Measurements from ENCODE around the gene TMEM143.
"Not testable (repeated sequence)": the region's sequence is repeated elsewhere in the genome, so short reads cannot be mapped to it uniquely, and the experiment has no call there.

TMEM143 gene

GRCh38 chr19:48391100-48392005, 27.6 kb upstream of the TMEM143 start, which contains the start of gene KDELR1:
Gene KDELR1 (minus strand): TSS chr19:48391551. CDS start chr19:48391358, 193 bp downstream.
- no peak for DNase-seq (ENCODE audit: low read depth, low spot score)

GRCh38 chr19:48390188-48391099, 26.7 kb upstream of the TMEM143 start:
- no peak for DNase-seq (ENCODE audit: low read depth, low spot score)

- DNase-seq (ENCODE audit: low read depth, low spot score): no peak
Measured at GRCh38 chr19:48386981-48387380, 23.2 kb upstream of the TMEM143 start.

- no peak for DNase-seq (ENCODE audit: low read depth, low spot score)
Measured at GRCh38 chr19:48385461-48386087, 21.8 kb upstream of the TMEM143 start.

- DNase-seq (ENCODE audit: low read depth, low spot score): no peak
Measured at GRCh38 chr19:48382286-48382685, 18.5 kb upstream of the TMEM143 start.

GRCh38 chr19:48381178-48381950, 17.6 kb upstream of the TMEM143 start:
- DNase-seq (ENCODE audit: low read depth, low spot score): no peak

- no peak for DNase-seq (ENCODE audit: low read depth, low spot score)
Measured at GRCh38 chr19:48379058-48379457, 15.3 kb upstream of the TMEM143 start.

- no peak for DNase-seq (ENCODE audit: low read depth, low spot score)
Measured at GRCh38 chr19:48378194-48378570, 14.4 kb upstream of the TMEM143 start.

DNA sequence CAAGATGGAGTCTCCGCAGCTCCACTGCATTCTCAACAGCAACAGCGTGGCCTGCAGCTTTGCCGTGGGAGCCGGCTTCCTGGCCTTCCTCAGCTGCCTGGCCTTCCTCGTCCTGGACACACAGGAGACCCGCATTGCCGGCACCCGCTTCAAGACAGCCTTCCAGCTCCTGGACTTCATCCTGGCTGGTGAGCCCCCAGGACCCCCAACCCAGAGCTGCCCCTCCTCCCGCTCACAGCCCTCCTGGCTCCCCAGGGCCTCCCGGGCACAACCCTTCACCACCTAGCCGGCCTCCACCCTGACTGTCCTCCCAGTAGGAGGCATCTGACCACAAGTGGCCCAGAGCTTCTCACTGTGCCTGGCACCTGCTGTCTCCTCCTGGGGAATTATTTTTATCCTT, 9.8 kb upstream of the TMEM143 start:
- DNase-seq (ENCODE audit: low read depth, low spot score): no peak

GRCh38 chr19:48372904-48373303, 9.2 kb upstream of the TMEM143 start:
- DNase-seq (ENCODE audit: low read depth, low spot score): no peak

DNA sequence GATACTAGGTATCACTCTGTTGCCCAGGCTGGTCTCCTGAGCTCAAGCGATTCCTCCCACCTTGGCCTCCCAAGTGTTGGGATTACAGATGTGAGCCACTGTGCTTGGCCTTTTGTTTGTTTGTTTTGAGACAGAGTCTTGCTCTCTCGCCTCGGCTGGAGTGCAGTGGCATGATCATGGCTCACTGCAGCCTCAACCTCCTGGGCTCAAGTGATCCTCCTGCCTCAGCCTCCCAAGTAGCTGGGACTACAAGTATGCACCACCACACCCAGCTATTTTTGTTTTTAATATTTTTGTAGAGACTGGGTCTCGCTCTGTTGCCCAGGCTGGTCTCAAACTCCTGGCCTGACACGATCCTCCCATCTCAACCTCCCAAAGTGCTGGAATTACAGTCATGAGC, 8.0 kb upstream of the TMEM143 start:
- not testable (repeated sequence) for DNase-seq (ENCODE audit: low read depth, low spot score)

DNA sequence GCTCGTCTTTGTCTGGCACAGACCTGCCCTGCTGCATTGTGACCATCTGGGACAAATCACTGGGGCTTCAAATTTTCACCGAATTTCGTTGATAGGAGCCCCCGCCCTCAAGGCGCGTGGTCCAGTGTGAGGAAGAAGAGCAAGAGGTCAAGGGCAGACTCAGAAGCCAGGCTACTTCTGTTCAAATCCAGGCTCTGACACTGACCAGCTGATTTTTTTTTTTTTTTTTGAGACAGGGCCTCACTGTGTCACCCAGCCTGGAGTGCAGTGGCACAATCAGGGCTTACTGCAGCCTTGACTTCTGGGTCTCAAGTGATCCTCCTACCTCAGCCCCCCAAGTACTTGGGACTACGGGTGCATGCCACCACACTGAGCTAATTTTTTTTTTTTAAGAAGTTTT, 7.6 kb upstream of the TMEM143 start:
- no peak for DNase-seq (ENCODE audit: low read depth, low spot score)

GRCh38 chr19:48370955-48371354, 7.2 kb upstream of the TMEM143 start:
- DNase-seq (ENCODE audit: low read depth, low spot score): no peak

GRCh38 chr19:48368936-48369335, 5.2 kb upstream of the TMEM143 start:
- no peak for DNase-seq (ENCODE audit: low read depth, low spot score)

DNA sequence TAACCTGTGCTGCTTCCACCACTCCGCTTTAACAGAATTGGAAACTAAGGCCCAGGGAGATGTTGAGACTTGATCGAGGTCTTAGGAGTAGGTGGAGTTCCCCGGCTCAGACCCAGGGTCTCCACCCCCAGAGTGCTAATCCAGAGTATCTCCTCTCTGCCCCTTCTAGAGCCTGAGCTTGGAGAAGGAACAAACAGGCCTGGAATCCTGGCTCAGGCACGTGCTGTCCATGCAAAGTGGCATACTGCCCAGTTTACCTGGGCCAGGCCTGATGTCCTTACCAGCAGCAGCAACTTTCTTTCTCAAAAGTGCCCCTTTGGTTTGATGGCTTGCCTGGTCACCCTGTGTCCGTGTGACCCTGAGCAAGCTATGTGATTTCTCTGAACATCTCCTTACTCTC, 4.1 kb upstream of the TMEM143 start:
- no peak for DNase-seq (ENCODE audit: low read depth, low spot score)

DNA sequence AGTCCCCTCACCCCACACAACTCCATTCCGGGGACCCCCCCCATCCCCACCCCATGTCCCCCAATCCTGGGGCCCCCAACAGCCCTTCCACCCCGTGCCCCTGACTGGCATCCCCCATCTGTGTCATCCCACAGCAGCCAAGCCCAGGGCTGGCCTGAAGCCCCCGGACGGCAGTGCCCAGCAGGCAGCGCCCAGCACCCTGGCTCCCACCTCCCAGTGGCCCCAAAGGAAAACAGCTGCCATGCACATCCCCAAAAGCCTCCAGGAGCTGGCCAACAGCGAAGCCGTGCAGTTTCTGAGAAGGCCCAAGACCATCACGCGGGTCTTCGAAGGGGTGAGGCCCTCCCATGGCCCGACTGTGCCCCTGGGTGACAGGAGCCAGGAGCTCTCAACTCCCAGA, 1.9 kb upstream of the TMEM143 start:
- no peak for DNase-seq (ENCODE audit: low read depth, low spot score)

DNA sequence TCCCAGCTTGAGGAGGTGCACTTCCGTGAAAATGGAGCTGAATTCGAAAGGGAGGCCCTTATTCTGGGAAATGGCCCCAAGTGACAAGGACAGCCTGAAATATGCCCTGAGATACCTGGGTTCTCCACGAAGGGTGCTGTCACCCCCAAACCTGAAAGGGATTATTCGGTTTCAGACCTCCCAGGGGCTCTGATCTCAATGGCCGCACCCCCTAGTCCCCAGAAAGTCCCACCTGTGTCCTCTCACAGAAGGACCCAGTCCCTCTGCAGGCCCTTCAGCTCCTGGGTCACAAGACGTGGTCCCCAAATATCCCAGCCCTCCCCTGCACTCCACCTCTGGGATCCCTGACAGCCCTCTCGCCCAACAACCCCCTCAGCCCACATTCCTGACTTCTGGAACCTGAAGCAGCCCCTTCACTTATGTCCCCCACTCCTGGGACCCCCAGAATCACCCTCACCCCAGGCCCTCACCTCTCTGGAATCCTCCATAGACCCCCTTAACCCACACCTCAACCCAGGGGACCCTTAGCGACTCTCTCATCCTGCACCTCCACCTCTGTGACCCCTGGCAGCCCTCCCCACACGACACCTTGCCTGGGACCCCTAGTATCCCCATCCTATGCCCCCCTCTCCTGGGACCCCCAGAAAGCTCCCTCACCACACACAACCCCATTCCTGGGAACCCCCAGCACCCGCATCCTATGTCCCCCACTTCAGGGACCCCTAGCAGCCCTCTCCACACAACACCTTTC, 1.0 kb upstream of the TMEM143 start:
- no peak for DNase-seq (ENCODE audit: low read depth, low spot score)

DNA sequence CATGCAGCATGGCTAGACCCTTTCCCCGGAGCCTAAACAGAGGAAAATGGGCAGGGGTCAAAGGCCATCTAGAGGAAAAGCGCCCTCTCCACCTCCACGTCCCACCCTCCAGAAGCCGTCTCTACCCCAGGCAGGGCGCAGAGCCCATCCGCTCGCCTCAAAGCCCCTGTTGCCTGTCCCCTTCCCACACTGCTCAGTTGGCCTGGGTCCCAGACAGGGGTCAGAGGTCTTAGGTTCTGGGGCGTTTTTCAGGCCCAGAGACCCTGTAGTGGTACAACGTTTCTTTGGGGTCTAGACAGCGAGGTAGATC, 285 bp downstream of the TMEM143 start:
- no peak for DNase-seq (ENCODE audit: low read depth, low spot score)

DNA sequence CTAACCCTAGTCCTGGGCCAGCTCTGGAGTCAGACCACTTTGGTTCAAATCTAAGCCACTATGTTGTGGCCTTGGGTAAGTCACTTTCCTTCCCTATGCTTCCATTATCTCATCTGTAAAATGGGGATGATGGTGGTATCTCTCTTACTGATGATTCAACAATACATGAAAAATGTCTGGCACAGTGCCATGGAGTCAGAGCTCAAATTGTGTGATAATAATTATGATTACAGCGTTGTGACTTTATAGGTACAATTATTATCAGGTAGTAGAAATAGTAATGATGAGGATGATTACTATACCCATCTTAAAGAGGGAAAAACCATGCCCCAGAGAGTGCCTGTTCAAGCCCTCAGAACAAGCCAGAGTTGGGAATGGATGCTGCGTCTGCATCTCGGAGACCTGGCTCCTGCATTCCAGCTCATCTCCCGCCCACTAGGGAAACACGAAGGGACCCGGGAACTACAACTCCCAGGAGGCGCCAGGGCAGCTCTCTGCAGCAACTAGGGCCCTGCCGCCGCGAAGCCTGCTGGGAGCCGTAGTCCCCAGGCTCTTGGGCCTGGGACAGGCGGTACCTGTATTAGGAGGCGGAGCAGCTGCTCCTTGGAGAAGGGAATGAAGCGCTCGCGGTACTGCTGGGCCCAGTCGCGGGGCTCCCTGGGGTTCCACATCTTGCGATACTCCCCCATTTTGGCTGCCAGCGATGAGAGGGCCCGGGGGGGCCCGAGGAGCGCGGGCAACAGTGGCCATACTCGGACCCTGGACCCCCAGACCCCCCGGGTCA, 832 bp downstream of the TMEM143 start:
- DNase-seq (ENCODE audit: low read depth, low spot score): peak; percentile 88

- no peak for DNase-seq (ENCODE audit: low read depth, low spot score)
Measured at GRCh38 chr19:48361912-48362311, 1.8 kb downstream of the TMEM143 start.

All from smooth muscle cell of the brain vasculature (primary cell).